ENCODE measurements around the gene FUT7. TPM values are rescaled to one million over a fixed set of nuclear protein-coding genes. Genes with fewer than 3 reads are reported as not detected.

Gene FUT7
- total and polyA plus RNA-seq, 2 of the 13 experiments (the other 11 are each of a cell fraction or from before 2014, with no cell fraction given): 0.05 TPM; not detected in 1

- TF ChIP-seq TRAFD1 (CRISPR knock-in tag; IDR thresholded peaks at IDR 0.05; ENCODE audit: borderline replicate concordance) (no peak), ZNF484 (CRISPR knock-in tag; IDR thresholded peaks at IDR 0.05; ENCODE audit: borderline replicate concordance, low read depth) (no peak), MXI1 (IDR thresholded peaks at IDR 0.05; ENCODE audit: borderline replicate concordance, low read depth, low read length) (0 out of 3 replicates have a peak, but pooled peaks have one; percentile 38), ARNT2 (CRISPR knock-in tag; IDR thresholded peaks at IDR 0.05; ENCODE audit: low read depth) (no peak), KLF6 (CRISPR knock-in tag; IDR thresholded peaks at IDR 0.05) (no peak), MTERF4 (CRISPR knock-in tag; IDR thresholded peaks at IDR 0.05) (no peak), HIVEP1 (CRISPR knock-in tag; IDR thresholded peaks at IDR 0.05) (0 out of 2 replicates have a peak, but pooled peaks have one; percentile 29), UBTF (CRISPR knock-in tag; IDR thresholded peaks at IDR 0.05) (peak; percentile 92), ZBTB49 (CRISPR knock-in tag; IDR thresholded peaks at IDR 0.05; ENCODE audit: borderline replicate concordance) (no peak), SAFB2 (CRISPR knock-in tag; IDR thresholded peaks at IDR 0.05; ENCODE audit: borderline replicate concordance, low read depth) (no peak), MLX (CRISPR knock-in tag; IDR thresholded peaks at IDR 0.05) (no peak), MEF2D (CRISPR knock-in tag; IDR thresholded peaks at IDR 0.05) (no peak), MED1 (CRISPR knock-in tag; IDR thresholded peaks at IDR 0.05) (peak; percentile 7; the same call in 1 of the 2 replicates)
- TF ChIP-seq, protein P1, sequence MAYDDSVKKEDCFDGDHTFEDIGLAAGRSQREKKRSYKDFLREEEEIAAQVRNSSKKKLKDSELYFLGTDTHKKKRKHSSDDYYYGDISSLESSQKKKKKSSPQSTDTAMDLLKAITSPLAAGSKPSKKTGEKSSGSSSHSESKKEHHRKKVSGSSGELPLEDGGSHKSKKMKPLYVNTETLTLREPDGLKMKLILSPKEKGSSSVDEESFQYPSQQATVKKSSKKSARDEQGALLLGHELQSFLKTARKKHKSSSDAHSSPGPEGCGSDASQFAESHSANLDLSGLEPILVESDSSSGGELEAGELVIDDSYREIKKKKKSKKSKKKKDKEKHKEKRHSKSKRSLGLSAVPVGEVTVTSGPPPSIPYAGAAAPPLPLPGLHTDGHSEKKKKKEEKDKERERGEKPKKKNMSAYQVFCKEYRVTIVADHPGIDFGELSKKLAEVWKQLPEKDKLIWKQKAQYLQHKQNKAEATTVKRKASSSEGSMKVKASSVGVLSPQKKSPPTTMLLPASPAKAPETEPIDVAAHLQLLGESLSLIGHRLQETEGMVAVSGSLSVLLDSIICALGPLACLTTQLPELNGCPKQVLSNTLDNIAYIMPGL (CRISPR knock-in tag; IDR thresholded peaks at IDR 0.05; ENCODE audit: borderline replicate concordance in 1 of 2, low read depth in 1 of 2): no peak
- TF ChIP-seq, protein P2, sequence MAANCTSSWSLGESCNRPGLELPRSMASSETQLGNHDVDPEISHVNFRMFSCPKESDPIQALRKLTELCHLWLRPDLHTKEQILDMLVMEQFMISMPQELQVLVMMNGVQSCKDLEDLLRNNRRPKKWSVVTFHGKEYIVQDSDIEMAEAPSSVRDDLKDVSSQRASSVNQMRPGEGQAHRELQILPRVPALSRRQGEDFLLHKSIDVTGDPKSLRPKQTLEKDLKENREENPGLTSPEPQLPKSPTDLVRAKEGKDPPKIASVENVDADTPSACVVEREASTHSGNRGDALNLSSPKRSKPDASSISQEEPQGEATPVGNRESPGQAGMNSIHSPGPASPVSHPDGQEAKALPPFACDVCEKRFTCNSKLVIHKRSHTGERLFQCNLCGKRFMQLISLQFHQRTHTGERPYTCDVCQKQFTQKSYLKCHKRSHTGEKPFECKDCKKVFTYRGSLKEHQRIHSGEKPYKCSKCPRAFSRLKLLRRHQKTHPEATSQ (CRISPR knock-in tag; IDR thresholded peaks at IDR 0.05; ENCODE audit: borderline replicate concordance): no peak
These were observed 23.1 kb upstream of the FUT7 start (continued) for GRCh38 chr9:137054932-137055384.
